LHCN-M2 (cell line): ENCODE measurements around the gene LIN52. TPM values are rescaled to one million over a fixed set of nuclear protein-coding genes. Genes with fewer than 3 reads are reported as not detected.

Source experiments
- DNase-seq: peaks from one replicate; pipeline ENCODE4 v3.0.0-alpha.2; 2012; ENCODE audit warnings: low read depth
- total RNA-seq: library from RNA; depleted of rRNA; stranded (reverse); fragments of >200 nt; gene quantifications from 2 replicates; pipeline ENCODE4 v1.2.3, GENCODE V29; 2014

LIN52 gene
- total RNA-seq, 1 experiment from 2014 or later, result 10.2 TPM

DNA sequence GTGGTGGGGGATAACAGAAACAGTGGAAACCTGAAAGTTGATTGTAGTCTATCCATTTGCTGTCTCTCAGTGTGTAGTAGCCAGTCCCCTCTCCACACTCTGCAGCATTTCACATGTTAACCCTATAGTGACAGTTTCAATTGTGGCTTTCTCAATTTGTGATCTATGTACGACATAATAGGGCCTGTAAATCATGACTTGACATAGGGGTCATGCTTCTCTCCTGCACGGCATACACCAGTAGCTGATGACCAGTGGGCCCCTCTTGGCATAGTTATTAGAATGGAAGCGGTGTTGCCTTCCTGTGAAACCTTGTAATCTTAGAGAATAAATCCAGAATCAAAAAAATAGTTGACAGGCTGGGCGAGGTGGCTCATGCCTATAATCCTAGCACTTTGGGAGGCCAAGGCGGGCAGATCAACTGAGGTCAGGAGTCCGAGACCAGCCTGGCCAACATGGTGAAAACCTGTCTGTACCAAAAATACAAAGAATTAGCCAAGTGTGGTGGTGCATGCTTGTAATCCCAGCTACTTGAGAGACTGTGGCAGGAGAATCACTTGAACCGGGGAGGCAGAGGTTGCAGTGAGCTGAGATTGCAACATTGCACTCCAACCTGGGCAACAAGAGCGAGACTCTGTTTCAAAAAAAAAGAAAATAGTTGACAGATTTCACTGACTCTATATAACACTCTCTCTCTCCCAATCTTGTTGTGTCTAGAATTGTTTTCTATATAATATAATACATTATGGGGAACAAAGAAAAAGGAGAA lies 109.9 kb downstream of the LIN52 start:
- no peak for DNase-seq

DNA sequence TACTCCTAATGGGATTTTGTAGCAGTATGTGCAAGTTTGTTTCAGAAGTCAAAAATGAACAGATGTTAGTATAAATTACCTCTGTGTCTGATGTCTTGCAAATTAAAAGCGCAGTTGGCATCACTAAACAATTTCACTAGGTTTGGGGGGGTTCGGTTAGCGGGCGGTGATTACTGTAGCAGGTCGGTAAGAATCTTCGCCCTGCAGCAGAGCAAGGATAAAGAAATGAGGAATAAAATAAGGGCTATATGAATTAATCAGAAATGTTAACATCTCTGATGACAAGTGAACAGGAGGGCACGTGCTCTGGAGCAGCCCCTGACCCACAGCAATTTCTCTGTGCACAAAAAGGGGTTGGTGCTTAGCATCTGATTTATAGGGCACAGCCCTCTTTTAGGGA lies 110.9 kb downstream of the LIN52 start:
- DNase-seq, result no peak

DNA sequence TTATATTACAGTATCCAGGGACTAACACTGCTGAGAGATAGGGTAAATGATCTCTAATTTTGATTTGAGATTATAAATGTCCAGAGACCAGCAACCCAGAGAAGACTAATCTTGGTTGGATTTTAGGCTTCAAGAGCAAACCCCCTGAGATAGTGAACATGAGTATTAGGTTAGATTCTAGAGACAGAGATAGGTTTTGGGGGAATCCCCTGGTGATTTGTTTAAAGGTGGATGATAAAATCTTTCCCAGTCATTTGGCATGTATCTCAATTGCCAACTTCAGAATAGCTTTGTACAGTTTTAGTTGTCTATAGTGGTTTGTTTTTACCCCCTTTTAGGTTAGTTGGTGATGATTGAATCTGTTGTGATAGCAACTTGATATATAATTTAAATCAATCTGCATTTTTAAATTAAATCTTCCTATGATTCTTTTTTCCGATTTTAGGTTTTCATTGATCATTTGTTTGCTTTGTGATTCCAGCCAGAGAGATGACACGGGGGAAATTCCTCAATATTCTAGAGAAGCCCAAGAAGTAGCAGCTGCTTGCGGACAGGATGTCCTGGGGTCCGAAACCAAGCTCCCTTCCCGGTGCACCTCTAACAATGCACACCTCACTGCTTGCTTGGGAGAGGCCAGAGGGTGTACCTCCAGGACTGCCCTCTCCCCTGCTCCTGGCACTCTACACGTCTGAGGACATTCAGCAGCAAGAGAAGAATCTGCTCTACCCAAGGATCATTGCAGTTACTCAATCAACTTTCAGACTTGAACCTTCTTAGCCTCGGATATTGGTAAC lies 113.9 kb downstream of the LIN52 start:
- no peak for DNase-seq

DNA sequence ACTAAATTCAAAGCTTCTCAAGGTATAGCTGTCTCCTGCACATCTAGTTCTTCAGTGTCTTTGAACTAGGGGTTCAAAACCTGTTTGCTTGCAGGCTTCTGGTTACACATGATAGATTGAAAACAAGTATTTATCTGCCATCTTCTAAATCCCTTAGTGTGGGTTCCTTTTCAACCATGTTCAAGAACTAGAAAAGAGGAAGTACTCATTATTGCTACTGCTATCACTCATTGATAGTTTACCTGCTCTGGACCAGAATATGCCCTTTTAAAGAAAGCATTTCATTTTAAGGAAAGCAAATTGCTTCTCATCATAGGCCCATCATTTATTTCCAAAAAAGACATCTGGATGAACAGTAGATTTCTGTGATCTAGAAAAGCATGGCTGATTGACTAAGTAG lies 117.4 kb downstream of the LIN52 start:
- no peak for DNase-seq

DNA sequence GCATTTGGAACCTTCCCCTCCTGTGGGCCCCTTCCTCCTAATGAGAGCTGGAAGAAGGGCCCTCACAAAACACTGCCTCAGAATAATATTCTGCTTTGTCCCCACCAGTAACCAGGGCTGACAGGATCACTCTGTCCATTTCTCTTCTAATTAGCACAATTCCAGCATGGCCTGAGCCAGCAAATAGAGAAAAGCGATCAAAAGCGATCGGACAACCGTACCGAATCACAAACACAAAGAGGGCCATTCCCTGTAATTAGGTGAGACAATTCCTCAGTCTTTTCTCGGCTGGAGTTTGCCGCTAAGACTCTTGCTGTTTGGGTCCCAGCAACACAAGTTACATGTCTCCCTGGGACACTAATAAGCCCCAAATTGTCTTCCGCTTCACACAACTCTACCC lies 118.9 kb downstream of the LIN52 start:
- no peak for DNase-seq

DNA sequence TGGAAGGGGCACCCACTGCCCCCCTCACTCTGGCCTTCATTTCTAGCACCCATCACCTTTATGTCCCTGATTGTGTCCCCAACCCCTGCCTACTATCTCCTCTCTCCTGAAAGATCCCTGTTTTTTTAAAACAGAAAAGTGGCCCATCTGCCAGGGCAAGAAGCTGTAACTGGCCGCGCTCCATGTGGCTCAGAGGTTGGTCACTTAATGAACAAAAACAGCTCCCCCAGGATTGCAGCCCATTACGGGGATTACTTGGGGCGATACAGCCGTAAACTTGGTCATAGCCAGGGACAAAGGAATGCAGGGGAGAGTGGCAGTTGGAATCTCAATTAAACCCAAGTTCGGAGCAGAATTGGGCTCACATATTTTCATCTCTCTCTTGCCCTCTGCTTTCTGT lies 119.7 kb downstream of the LIN52 start:
- DNase-seq, result no peak

DNA sequence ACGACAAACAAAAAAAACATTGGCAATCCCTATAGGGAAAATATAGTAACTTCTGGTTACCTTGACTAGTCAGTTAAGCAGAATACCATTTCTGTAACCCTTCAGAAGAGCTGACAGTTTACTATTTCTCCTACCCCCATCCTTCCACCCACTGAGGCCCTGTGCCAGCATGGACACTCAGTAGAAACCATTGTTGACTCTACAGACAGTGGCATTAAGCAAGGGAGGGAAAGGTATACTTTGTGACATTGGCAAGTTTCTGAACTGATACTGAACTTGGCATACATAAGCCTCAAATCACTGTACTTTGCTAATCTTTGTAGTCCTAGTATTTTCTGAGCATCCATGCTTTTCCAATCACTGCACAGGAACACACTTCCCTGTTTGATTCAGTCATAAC lies 121.1 kb downstream of the LIN52 start:
- DNase-seq, result no peak

DNA sequence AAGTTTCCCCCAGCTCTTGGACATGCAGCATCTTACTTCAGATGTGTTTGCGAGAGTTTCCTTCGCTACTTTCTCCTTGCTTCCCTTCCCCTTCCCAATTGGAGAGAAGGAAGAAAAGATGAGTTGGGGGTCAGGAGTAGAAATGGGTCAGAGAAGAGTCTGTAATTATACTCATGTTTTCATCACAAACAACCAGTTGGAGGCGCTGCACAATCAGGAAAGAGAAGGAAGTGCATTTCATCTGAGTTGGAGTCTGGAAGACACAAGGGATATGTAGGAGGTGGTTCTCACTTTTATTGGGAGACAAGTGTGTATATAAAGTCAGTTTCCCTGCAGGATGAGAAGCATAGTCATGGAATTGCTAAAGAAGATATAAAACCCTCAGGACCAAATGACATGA lies 123.2 kb downstream of the LIN52 start:
- no peak for DNase-seq

DNA sequence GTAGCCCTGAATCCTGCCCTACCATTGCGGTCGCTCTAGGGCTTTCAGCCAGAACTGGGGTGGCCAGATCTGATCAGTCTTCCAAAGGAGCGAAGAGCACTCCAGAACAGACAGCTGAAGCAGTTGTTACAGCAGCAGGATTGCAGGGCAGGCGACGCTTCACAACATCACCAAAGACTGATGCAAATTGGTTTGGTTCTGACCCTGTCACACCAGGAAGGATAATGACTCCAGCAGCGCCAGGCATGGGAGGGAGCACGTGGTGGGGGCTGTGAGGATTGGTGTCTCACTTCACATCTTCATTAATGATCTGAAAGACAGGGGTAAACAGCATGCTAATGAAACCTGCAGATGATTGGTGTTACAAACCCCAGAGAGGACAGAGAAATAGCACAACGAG lies 123.9 kb downstream of the LIN52 start:
- DNase-seq, result no peak

DNA sequence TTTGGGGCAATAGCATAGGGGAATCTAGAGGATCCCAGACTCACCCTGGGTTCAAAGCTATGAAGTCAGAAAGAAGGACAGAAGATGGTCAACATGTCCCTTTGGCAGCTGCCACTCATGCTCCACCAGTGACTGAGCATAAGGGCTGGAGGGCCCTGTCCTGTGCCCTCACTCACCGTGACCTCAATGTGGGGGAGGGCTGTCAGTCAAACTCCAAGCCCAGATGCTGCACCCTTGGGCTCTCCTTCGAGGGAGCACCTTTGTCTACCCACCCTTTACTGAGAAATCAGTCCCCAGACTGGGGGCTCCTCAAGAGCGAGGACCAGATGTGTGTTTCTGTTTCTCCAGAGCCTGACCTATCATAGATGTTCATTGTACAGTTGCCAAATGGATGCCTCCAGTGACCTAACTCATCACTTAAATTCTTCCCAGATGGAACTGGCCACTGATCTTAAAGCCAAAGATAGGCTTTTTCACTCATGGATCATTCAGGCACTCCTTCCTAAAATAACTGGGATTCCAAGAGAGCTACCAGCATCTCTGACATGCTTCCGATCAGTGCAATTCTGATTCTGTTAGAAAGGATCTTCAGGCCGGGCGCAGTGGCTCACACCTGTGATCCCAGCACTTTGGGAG lies 127.3 kb downstream of the LIN52 start:
- no peak for DNase-seq

DNA sequence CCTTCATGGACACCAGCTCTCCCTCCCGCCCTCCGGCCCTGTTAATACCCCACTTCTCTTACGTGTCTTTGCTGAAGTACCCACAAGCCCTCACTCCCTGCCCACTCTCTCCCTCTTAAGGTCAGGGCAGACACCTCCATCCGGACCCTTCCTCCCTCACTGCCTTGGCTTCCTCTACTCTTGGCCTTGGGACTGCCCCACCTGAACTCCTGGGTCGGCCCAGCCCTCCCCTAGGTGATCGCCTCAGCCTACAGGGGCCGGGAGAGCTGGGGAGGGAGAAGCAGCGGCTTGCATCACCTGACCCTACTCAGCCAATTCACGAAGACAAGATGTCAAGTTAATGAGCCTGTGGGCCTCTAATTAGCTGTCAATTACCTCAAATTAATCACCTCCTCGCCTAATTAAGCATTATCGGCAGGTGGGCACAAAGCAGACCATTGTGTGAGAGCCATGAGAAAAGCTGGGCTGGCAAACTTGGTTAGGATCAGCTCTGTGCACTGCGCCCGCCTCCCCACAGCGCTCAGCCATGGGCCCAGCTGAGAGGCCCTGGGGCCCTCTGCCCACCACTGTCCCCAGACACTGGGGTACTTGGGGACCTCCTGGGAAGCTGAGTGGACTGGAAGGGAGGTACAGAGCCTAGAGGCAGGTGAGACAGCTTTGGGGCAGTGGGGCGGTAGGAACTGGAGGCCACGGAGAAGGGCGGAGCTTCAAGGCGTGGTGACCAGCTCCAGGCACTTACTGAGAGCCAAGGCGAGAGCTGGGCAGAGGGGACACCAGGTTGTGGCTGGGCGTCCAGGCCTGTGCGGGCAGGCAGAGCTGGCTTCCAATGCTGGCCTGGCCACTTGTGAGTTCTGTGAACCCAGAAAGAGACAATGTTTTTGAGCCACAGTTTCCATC lies 129.4 kb downstream of the LIN52 start:
- DNase-seq, result no peak

DNA sequence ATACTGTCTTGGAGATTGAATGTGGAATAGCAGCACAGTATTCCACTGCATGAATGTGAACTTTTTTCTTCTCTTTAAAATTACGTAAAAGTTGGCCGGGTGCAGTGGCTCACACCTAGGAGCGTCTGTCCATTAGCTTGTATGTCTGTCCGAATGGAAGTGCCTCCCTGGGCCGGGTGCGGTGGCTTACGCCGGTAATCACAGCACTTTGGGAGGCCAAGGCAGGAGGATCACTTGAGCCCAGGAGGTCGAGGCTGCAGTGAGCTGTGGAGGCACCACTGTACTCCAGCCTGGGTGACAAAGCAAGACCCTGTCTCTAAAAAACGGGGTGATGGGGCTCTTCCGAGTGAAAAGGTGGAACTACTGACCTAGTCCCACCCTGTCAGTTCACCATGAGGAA lies 131.9 kb downstream of the LIN52 start:
- no peak for DNase-seq

DNA sequence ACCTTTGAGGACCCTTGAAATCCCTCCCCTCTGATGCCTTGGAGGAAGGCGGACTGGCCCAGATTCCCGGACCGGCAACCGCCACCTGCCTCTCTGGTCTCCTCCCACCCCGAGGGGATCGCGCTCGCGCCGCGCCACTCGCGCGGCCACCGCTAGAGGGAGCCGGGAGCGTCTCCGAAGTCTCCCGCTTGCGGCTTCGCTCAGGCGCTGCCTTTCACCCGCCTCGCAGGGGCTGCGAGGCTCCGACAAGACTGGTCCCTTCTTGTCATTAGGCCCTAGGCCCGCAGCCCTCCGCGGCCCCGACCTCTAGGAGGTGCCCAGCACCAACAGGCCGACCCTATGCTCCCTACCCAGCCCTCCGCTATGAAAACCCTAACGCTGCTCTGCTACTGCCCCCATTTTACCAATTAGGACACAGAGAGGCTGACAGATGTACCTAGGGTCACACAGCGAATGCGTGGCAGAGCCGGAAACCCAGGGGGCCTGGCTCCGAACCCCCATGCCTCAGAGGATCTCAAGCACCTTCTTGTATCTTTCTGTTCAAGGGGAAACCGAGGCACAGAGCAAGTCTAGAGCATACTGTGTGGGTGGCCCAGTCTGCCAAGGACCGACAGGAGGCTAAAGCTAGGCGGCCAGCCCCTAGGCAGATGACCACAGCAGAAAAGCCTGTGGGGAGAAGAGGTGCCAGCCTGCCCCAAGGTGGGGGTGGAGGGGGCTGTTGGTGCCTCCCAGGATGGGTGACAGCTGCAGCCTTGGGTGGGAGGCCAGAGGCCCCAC lies 133.1 kb downstream of the LIN52 start:
- peak; percentile 37 for DNase-seq

DNA sequence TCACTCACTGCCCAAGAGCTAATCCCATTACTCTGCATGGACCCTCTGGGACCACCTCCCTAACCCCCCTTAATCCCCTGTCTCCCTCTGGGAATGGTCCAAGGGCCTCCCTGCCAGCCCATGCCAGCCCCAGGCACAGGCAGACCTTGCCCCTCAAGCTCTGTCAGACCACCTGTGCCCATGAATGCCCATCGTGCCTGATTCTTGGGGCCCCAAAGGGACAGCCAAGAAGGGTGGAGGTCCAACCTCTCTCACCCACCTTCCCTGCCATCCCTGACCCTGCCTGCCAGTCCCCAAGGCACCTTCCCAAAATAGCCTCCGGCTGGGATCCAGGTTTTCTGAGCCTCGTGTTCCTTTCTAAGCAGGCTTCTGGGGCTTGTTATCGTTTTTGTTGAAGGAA lies 133.7 kb downstream of the LIN52 start:
- DNase-seq, result no peak

DNA sequence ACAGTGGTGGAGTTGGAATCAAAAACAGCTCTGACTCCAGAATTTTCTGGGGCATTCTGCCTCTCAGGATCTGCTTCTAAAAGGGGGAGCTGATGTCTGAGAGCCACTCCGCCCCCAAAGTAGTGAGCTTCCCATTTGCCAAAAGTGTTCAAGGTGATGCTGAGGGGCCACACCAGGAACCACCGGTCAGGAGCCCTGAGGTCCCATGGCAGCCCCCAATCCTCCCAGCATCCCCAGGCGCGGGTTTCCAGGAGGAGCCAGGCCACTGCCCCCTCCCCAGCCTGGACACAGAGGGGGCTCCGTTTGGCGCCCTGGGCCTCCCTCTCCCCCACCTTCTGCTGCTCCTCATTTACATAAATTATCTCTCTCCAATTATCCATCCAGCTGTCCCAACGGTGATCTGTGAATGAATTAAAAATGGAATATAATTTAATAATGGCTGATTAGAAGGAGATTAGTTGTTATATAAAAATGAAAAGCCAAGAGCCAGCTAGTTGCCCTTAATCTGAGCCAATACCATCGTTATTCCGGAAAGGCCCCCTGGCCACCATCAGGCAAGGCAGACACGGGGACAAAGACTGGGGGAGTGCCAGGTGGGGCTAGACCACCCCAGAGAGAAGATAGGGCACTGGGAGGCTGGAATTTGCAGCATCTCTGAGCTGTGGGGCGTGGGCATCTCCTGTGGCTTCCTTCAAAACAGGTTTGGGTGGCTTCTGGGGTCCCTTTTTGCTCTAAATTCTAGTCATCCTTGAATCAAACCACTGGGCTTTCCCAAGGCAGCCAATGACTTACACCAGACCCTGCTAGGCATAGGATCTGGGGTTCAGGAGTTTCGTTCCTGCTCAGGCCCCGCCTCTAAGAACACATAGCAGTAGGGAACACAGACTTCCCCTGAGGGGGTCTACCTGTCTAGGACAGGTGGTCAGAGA lies 134.8 kb downstream of the LIN52 start:
- no peak for DNase-seq

DNA sequence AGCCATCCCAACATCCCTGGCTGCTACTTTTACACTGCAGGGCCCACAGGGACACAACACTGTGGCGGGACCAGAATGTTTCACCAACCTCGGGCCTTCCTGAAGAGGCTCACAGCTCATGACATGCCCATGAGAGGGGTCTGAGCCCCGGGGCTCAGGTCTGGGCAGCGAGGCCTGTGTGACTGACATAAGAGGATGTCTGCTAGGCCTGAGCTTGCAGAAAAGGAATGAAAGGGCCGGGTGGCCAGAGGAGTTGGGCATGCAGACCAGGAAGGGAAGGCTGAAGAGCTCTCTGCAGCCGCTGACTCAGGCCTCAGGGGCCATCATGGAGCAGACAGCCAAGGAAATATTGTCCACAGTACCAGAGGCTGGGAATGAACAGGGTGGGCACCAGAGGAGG lies 136.2 kb downstream of the LIN52 start:
- DNase-seq, result no peak

DNA sequence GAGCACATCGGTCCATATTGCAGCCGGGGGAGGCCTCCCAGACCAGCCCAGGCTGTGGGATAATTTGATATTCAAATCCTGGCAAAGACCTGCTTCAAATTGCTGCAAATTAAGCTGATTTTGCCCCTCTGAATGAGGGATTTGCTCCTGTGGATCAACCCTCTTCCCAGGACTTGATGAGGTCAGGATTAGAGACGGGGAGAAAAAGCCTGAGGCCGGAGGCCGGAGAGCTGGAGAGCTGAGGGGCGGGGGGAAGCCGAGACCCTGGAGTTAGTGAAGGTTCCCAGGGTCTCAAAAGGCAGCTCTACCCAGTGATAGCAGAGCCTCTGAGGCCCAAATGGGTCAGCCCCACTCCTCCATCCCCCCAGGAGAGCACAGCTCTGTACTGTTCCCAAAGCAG lies 137.0 kb downstream of the LIN52 start:
- no peak for DNase-seq

DNA sequence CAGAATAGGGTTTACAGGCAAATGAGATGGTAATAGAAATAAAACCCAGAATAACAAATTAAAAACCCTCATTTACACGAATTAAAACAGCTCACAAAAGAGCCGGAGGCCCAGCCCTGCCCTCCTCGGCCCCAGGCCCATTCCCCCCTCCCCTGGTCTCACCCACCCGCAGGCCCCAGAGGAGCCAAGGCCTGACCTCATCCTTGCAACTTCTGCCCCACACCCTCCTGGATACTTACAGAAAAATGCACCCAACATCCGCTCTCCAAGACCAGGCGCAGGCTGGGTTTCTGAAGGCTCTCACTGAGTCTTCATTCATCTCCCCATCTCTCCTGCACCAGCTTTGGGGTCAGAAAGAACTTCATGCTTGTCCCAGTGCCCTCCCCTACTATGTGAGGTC lies 138.3 kb downstream of the LIN52 start:
- no peak for DNase-seq

DNA sequence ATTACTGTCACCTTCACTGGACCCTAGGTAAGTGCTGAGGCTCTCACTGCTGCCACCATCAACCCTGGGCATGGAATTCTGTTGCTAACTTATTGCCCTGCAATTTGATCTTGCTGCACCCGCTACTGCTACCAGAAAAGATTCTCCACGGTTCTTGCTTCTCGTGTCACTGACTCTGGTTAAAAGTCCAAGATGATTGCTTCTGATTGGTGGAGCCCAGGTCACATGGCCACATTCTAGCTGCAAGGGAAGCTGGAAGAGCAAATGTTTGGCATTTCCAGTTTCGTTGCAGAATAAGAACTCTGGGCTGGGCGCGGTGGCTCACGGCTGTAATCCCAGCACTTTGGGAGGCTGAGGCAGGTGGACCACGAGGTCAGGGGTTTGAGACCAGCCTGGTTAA lies 147.0 kb downstream of the LIN52 start:
- DNase-seq, result no peak

DNA sequence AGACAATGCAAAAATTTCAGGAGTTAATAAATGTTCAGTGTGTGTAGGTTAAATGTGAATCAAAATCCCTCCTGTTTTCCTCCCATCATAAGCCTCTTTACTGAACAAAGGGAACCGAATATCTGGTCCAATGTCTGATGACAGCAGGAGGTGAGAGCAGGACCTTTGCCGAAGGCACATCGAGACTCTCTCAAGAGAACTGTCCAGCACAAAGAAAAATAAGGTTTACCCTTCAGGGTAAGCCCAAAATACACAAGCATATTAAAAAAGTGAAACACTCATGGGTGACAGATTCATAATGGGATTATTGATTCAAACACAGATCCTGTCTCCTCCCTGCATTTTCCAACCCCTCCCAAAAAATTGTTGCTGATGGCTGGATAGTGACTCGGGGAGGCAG lies 150.3 kb downstream of the LIN52 start:
- DNase-seq, result no peak
